ENCODE data around the gene FOSL2. TPM values are rescaled to one million over a fixed set of nuclear protein-coding genes. Genes with fewer than 3 reads are reported as not detected.

FOSL2 gene
- total and polyA plus RNA-seq, 3 donors from 2014 or later = 14.1 to 39.7 (median 24.3) TPM

- 68 to 69% methylated on average over 8 of the region's 8 CpGs for WGBS, 2 donors
- H3K9me3 ChIP-seq = no peaks in the 10 kb centered on the region
- no peak overlapping the region for H3K27ac ChIP-seq
- intact Hi-C loops (cut with DNase I; ENCODE audit: low total_unique reads) = no loop called here
- H3K27me3 ChIP-seq = no peaks in the 10 kb centered on the region
- peaks cover 2% of the 10 kb centered on the region for H3K4me1 ChIP-seq
- DNase-seq = no peak
- no peak overlapping the region for H3K4me3 ChIP-seq
- H3K36me3 ChIP-seq (ENCODE audit: low read depth, missing control alignments) = no peaks in the 10 kb centered on the region
- TF ChIP-seq POLR2A (IDR thresholded peaks at IDR 0.05) (no peak), CTCF (IDR thresholded peaks at IDR 0.05) (no peak)
These were observed 72.7 kb downstream of the FOSL2 start for GRCh38 chr2:28465148-28465885.

Small RNA genes within 50 kb of the gene (small RNA-seq; reads per million reads assigned to genes)
- gene AC104695.3 = 0 reads per million in 2 donors
- 0 reads per million in 2 donors for gene SNRPGP7

Other genes starting within 250 kb of the FOSL2 start
- 10 to 100 TPM in 1 of 2 donors, 1 to 10 TPM in 1; 7.6 to 10.4 TPM for gene PLB1, start 103.2 kb downstream of the FOSL2 start, total RNA-seq
- 10.9 TPM for gene PLB1, start 103.2 kb downstream of the FOSL2 start, polyA plus RNA-seq (ENCODE audit: insufficient read depth, low read depth, low replicate concordance)